HAP-1 (cell line): ENCODE data around the gene P3H3.

Experiments used
- DNase-seq, 2 experiments: peaks; one replicate each; pipeline ENCODE4 v3.0.0-alpha.2; 2016 to 2020; ENCODE audit warnings: low spot score in 2 of 2
- H3K27me3 ChIP-seq: fragments of 250-450 bp; sonication (Bioruptor Pico); 2 replicates; pipeline ENCODE4 v1.5.1; 2020; ENCODE audit warnings: low read depth, mild to moderate bottlenecking, moderate library complexity
- H3K36me3 ChIP-seq: fragments of 250-450 bp; sonication (Bioruptor Pico); replicated peaks from 2 replicates; pipeline ENCODE4 v1.5.1; 2020; ENCODE audit warnings: mild to moderate bottlenecking
- H3K4me1 ChIP-seq: fragments of 250-450 bp; sonication (Bioruptor Pico); 2 replicates; pipeline ENCODE4 v1.5.1; 2020; ENCODE audit warnings: mild to moderate bottlenecking
- H3K4me3 ChIP-seq: fragments of 250-450 bp; sonication (Bioruptor Pico); 2 replicates; pipeline ENCODE4 v1.5.1; 2020; ENCODE audit warnings: mild to moderate bottlenecking, moderate library complexity
- H3K9me3 ChIP-seq: fragments of 250-450 bp; sonication (Bioruptor Pico); 2 replicates; pipeline ENCODE4 v1.5.1; 2020; ENCODE audit warnings: mild to moderate bottlenecking, moderate library complexity
- in situ Hi-C: fragments of 300-500 bp; cut with MboI; formaldehyde crosslinking; loops from 3 replicates; pipeline ENCODE4 v1.14.3; 2020; ENCODE audit warnings: low sequenced_read_pairs, inconsistent platforms, mixed read lengths

Gene P3H3

DNA sequence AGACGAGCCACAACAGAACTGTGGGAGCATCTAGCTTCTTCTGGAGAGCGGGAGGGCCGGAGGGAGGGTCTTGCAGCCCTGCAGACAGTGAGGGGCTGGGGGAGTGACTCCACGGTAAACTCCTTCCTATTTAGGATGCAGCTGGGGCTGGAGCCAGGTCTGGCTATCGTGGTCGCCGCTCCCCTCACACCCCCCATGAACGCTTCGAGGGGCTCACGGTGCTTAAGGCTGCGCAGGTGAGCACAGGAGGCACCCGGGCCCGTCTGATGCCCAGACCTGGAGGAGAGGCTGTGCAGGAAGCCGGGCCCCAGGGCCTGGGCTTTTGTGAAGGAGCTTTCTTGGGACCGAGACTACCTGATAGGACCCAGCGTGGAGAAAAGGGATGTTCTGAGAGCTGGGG is 8.6 kb downstream of the P3H3 start:
- H3K9me3 ChIP-seq = no peaks in the 10 kb centered on the region
- DNase-seq = no peak
- no peaks in the 10 kb centered on the region for H3K27me3 ChIP-seq
- H3K36me3 ChIP-seq = peaks cover 87% of the 10 kb centered on the region
- H3K4me3 ChIP-seq = no peak overlapping the region
- in situ Hi-C loops = no loop called here
- no peaks in the 10 kb centered on the region for H3K4me1 ChIP-seq

DNA sequence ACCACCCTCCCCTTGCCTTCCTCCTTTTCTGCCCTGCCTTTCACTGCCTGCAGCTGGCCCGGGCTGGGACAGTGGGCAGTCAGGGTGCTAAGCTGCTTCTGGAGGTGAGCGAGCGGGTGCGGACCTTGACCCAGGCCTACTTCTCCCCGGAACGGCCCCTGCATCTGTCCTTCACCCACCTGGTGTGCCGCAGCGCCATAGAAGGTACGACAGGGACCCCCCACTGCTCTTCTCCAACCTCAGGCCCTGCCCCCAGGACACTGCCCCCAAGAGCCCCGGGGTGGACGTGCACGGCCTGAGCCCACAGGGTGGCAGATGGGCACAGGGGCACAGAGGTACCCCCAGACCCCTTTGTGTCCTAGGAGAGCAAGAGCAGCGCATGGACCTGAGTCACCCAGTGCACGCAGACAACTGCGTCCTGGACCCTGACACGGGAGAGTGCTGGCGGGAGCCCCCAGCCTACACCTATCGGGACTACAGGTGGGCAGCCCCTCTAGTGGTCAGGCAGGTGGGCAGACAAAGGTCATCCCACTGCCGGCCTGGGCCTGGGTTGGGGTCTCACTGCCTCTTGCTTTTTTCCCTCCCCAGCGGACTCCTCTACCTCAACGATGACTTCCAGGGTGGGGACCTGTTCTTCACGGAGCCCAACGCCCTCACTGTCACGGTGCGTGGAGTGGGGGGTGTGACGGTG is 9.3 kb downstream of the P3H3 start:
- Histone ChIP-seq H3K27me3 (no peaks in the 10 kb centered on the region), H3K9me3 (no peaks in the 10 kb centered on the region), H3K4me1 (no peaks in the 10 kb centered on the region), H3K4me3 (no peak overlapping the region), H3K36me3 (peaks cover 89% of the 10 kb centered on the region)
- DNase-seq = no peak
- in situ Hi-C loops = no loop called here

DNA sequence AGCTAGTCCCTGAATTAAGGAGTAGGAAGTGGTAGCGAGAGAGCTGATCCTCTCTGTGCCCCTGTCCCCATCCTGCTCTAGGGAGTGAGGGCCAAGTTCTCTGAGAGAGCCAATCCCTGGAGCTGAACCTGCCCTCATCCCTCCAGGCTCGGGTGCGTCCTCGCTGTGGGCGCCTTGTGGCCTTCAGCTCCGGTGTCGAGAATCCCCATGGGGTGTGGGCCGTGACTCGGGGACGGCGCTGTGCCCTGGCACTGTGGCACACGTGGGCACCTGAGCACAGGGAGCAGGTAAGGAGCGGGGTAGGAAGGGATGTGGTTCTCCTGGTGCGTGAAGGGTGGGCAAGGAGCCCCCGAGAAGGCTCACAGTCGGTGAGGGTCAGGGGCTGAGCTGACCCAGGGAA is 10.6 kb downstream of the P3H3 start:
- DNase-seq = no peak
- Histone ChIP-seq H3K36me3 (peaks cover 91% of the 10 kb centered on the region), H3K4me1 (no peaks in the 10 kb centered on the region), H3K4me3 (no peak overlapping the region), H3K27me3 (no peaks in the 10 kb centered on the region), H3K9me3 (no peaks in the 10 kb centered on the region)
- in situ Hi-C loops = no loop called here

DNA sequence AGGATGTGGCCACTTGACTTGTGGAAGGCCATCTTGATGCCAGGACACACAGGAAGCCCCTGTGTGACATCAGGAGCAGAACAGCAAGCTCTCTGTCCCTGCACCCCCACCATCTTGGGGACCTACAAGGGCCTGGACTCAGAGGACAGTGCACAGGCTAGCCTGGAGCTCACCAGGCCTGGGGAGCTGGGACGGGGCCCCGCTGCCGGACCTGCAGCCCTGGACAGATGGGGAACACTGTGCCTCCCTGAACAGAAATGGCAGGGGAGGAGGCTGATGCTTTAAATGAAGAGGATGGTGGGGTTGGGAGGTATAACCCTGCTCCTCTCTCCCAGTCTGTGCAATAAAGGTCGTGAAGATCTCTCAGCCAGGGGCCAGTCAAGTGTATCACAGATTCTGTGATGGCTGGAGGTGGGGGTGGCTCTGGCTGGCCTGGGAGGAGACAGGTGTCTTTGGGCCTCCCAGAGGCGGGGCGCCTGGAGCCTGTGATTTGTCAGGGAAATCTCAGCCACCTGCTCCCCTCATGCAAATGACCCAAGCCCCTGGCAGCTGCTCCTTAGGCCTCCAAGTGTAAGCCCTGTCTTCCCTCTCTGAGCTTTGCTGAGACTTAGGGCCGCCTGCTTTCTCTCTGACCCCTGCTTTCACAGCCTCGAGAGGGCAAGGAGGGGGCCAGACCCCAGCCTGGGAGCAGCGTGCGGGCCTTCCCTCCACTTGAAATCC is 11.4 kb downstream of the P3H3 start:
- no peak for DNase-seq
- in situ Hi-C loops = no loop called here
- no peaks in the 10 kb centered on the region for H3K9me3 ChIP-seq
- no peaks in the 10 kb centered on the region for H3K4me1 ChIP-seq
- H3K27me3 ChIP-seq = no peaks in the 10 kb centered on the region
- no peak overlapping the region for H3K4me3 ChIP-seq
- H3K36me3 ChIP-seq = peaks cover 90% of the 10 kb centered on the region

DNA sequence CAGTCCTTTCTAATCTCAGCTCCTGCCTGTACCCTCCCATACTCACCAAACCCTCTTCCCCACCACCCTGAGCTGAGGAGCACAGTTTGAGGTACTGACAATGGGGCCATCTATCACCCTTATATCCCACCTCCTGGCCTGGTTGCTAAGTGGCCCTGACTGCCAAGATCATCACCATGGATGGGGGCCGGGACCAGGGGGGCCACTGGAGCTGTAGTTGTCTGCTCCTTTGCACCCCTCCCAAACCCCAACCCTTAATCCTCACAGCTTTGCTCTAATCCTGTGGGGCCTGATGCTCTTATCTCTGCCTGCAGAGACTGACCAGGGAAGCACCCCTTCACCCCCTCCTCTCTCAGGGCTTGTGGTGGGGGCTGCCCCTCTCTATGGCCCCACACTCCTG is 12.1 kb downstream of the P3H3 start:
- DNase-seq = no peak
- Histone ChIP-seq H3K9me3 (no peaks in the 10 kb centered on the region), H3K4me1 (no peaks in the 10 kb centered on the region), H3K4me3 (no peak overlapping the region), H3K27me3 (no peaks in the 10 kb centered on the region), H3K36me3 (peaks cover 92% of the 10 kb centered on the region)
- in situ Hi-C loops = no loop called here

DNA sequence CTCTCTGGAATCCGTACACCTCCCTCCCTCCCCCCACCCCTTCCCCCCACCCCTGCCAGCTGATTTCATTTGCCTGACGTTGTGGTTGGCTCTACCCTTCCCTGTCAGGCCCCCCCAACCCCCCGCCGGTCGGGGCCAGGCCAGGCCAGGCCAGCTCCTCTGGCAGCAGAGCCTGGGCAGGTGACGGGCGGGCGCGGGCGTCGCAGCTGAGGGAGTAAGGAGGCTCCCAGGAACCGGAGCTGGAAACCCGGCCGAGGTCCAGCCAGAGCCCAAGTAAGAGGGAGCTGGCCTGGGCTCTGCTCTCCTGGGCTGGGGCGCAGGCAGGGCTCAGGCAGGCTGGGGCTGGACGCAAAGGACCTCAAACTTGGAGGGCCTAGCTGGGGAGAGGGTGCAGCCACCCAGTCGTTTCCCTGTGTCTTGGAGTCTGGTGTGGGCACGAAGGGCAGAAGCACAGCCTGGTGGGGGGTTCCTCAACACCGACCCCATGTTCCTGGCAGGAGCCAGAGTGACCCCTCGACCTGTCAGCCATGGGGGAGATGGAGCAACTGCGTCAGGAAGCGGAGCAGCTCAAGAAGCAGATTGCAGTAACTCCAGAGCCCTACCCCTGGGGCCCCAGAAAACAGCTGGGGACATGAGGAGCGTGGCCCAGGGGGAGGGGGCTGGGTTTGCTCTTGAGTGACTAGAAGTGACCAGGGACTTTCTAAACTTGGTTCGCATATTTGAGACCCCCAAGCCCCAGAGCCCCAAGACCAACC is 12.7 kb downstream of the P3H3 start, which contains the start of gene GNB3:
TSS of gene GNB3 (plus strand) at position 165 of the 755 bp plus-strand sequence. CDS start at position 528, 363 bp downstream.
- in situ Hi-C loops = no loop called here
- DNase-seq = no peak
- Histone ChIP-seq H3K4me3 (no peak within 1 kb of the TSS), H3K4me1 (no peaks in the 10 kb centered on the region), H3K27me3 (no peaks in the 10 kb centered on the region), H3K36me3 (peaks cover 94% of the 10 kb centered on the region), H3K9me3 (no peaks in the 10 kb centered on the region)

DNA sequence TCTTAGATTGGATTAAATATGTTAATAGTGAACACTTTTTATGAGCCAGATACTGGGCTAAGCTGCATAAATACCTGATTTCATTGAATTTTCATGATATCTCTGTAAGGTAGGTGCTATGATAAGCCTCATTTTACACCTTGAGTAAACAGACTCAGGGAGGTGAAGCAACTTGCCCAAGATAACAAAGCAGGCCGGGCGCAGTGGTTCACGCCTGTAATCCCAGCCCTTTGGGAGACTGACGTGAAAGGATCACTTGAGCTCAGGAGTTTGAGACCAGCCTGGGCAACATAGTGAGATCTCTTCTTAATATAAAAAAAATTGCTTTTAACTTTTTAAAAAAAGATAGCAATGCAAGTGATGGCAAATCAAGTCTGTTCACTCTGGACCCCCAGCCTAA is 13.9 kb downstream of the P3H3 start:
- Histone ChIP-seq H3K36me3 (peaks cover 94% of the 10 kb centered on the region), H3K27me3 (no peaks in the 10 kb centered on the region), H3K4me1 (no peaks in the 10 kb centered on the region), H3K9me3 (no peaks in the 10 kb centered on the region), H3K4me3 (no peak overlapping the region)
- DNase-seq = no peak
- in situ Hi-C loops = no loop called here

DNA sequence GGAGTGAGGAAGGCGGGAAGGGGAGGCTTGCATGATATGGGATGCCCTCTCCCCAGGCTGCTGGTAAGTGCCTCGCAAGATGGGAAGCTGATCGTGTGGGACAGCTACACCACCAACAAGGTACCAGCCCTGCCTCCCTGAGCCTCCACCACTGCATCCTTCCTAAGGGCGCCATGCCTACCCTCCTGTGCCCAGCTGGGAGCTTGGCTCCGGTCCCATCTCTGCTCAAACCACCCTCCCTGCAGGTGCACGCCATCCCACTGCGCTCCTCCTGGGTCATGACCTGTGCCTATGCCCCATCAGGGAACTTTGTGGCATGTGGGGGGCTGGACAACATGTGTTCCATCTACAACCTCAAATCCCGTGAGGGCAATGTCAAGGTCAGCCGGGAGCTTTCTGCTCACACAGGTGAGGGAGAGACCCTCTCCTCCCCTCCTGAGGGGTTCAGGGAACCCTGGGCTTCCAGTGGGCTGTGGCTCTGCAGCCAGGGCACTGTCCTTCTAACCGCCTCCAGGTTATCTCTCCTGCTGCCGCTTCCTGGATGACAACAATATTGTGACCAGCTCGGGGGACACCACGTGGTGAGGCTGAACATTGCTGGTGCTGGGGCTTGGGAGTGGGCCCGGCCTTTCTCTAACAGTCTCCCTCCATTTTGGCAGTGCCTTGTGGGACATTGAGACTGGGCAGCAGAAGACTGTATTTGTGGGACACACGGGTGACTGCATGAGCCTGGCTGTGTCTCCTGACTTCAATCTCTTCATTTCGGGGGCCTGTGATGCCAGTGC is 15.1 kb downstream of the P3H3 start:
- Histone ChIP-seq H3K4me1 (no peaks in the 10 kb centered on the region), H3K36me3 (peaks cover 94% of the 10 kb centered on the region), H3K9me3 (no peaks in the 10 kb centered on the region), H3K27me3 (no peaks in the 10 kb centered on the region), H3K4me3 (no peak overlapping the region)
- in situ Hi-C loops = no loop called here
- peak in 1 of 2 experiments; percentile 52 for DNase-seq

DNA sequence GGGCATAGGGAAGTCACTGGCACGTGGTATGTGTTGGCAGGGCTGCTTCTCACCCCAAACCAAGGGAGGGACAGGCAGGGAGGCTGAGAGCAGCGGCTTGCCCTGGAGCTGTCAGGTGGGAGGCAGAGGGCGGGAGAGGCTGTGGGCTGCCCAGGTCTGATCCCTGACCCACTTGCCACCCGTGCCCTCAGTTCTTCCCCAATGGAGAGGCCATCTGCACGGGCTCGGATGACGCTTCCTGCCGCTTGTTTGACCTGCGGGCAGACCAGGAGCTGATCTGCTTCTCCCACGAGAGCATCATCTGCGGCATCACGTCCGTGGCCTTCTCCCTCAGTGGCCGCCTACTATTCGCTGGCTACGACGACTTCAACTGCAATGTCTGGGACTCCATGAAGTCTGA is 17.2 kb downstream of the P3H3 start:
- no peak overlapping the region for H3K4me3 ChIP-seq
- no peak for DNase-seq
- no peaks in the 10 kb centered on the region for H3K27me3 ChIP-seq
- peaks cover 6% of the 10 kb centered on the region; the same call in 1 of the 2 replicates for H3K4me1 ChIP-seq
- in situ Hi-C loops = no loop called here
- no peaks in the 10 kb centered on the region for H3K9me3 ChIP-seq
- H3K36me3 ChIP-seq = peaks cover 94% of the 10 kb centered on the region

DNA sequence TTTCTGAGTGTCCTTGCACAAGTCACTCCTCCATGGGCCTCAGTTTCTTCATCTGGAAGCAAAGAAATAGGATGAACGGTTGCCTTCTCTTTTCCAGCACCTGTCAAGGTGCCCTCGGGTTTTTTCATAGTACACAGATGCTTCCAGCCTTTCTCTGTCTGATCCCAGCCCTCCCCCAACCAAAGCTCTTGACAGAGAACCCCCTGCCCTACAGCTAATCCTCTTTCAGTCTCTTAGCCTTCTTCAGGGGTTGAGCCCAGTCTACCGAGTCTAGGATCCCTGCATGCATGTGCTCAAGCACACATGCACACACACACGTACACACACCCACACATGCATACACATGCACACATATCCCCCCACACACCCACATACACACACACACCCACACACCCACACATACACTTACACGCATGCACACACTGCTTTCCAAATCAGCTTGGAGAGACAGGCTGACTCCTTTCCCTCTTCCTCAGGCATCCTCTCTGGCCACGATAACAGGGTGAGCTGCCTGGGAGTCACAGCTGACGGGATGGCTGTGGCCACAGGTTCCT is 18.2 kb downstream of the P3H3 start:
- Histone ChIP-seq H3K9me3 (no peaks in the 10 kb centered on the region), H3K4me1 (peaks cover 9% of the 10 kb centered on the region; the same call in 1 of the 2 replicates), H3K36me3 (peaks cover 94% of the 10 kb centered on the region), H3K27me3 (no peaks in the 10 kb centered on the region), H3K4me3 (no peak overlapping the region)
- in situ Hi-C loops = no loop called here
- no peak for DNase-seq

DNA sequence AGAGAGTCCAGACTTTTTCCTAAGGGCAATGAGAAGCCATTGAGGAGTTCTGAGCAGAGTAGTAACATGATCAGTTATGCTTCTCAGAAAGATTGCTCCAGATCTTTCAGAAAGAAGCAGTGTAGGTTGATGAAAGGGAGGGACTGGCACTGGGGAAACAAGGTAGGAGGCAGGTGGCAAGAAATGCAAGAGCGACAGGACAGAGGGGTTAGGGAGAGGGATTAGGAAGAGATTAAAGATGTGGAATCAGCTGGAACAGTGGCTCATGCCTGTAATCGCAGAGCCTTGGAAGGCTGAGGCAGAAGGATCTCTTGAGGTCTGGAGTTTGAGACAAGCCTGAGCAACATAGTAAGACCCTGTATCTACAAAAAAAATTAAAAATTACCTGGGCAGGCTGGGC is 19.5 kb downstream of the P3H3 start:
- Histone ChIP-seq H3K4me1 (peaks cover 9% of the 10 kb centered on the region; the same call in 1 of the 2 replicates), H3K36me3 (peaks cover 81% of the 10 kb centered on the region), H3K27me3 (no peaks in the 10 kb centered on the region), H3K9me3 (no peaks in the 10 kb centered on the region), H3K4me3 (no peak overlapping the region)
- DNase-seq = no peak
- in situ Hi-C loops = no loop called here

DNA sequence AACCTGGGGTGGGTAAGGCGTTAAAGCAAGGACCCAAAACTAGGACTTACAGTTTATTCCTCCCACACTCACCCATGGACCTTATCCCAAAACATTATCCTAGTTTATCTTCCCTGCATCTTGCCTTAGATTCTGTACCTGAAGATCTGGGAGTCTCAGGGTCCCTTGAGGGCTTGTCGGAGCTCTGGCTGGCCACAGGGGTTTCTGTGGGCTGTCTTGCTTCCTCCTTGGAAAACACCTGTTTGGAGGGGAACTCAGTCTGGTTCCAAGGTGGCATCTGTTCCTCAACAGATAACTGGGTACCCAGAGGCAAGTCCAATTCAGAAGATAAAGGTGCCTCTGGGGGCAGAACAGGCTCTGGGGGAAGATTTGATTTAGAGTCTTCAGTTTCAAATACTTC is 21.2 kb downstream of the P3H3 start:
- in situ Hi-C loops = no loop called here
- H3K36me3 ChIP-seq = peaks cover 65% of the 10 kb centered on the region
- H3K27me3 ChIP-seq = no peaks in the 10 kb centered on the region
- H3K4me3 ChIP-seq = no peak overlapping the region
- peaks cover 15% of the 10 kb centered on the region for H3K4me1 ChIP-seq
- no peaks in the 10 kb centered on the region for H3K9me3 ChIP-seq
- DNase-seq = no peak

DNA sequence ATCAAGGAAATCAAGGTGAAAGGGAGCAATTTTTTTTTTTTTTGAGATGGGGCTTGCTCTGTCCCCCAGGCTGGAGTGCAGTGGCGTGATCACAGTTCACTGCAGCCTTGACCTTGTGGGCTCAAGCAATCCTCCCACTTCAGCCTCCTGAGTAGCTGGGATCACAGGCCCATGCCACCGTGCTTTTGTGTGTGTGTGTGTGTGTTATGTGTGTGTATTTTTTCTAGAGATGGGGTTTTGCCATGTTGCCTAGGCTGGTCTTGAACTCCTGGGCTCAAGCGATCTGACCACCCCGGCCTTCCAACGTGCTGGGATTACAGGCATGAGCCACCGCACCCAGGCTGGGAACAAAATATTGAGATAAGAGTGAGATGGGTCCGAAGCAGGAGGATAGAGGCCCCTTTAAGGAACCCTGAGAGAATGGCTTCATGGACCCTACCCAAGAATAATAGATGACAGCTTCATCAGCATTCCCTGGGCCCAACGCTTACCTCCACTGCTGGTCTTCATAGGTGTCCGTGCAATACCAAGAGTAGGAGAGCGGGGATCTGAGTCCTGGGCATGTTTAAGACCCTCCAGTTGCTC is 21.9 kb downstream of the P3H3 start:
- no peak for DNase-seq
- in situ Hi-C loops = no loop called here
- H3K36me3 ChIP-seq = peaks cover 59% of the 10 kb centered on the region
- no peaks in the 10 kb centered on the region for H3K9me3 ChIP-seq
- H3K4me3 ChIP-seq = peak overlapping the region; percentile 80
- no peaks in the 10 kb centered on the region for H3K27me3 ChIP-seq
- H3K4me1 ChIP-seq = peaks cover 15% of the 10 kb centered on the region
